HepG2 (cell line): ENCODE results near the gene CCDC121. TPM values are rescaled to one million over a fixed set of nuclear protein-coding genes. Genes with fewer than 3 reads are reported as not detected.

ENCODE experiments used
- AGO2 ChIP-seq: fragments of 200-400 bp; formaldehyde crosslinking; optimal IDR thresholded peaks from 2 replicates; pipeline ENCODE3; 2017; ENCODE audit warnings: mild to moderate bottlenecking, low read depth, low read length, moderate library complexity
- CBFB ChIP-seq: sonication (generic); formaldehyde crosslinking; IDR thresholded peaks from 2 replicates; pipeline ENCODE4 v1.4.0; 2020; ENCODE audit warnings: missing genetic modification reagents
- MXD4 ChIP-seq: IDR thresholded peaks from 2 replicates; pipeline ENCODE4 v1.6.1; 2016; ENCODE audit warnings: mild to moderate bottlenecking, missing biosample characterization, missing genetic modification reagents
- NFE2L1 ChIP-seq: sonication (generic); formaldehyde crosslinking; IDR thresholded peaks from 2 replicates; pipeline ENCODE4 v1.4.0; 2020; ENCODE audit warnings: missing genetic modification reagents, mild to moderate bottlenecking, borderline replicate concordance
- NFRKB ChIP-seq: fragments of 450-650 bp; IDR thresholded peaks from 2 replicates; pipeline ENCODE4 v1.6.1; 2017
- NR2F1 ChIP-seq, 2 experiments: fragments of 450-650 bp in 1 of 2; formaldehyde crosslinking in 1 of 2; IDR thresholded peaks; 2 replicates each; pipeline versions ENCODE4 v1.5.0 to v1.6.1; 2016 to 2020; ENCODE audit warnings: mild to moderate bottlenecking in 1 of 2, missing compliant biosample characterization in 1 of 2, missing genetic modification reagents in 1 of 2, moderate library complexity in 1 of 2
- RBM39 ChIP-seq: fragments of 200-400 bp; formaldehyde crosslinking; IDR thresholded peaks from one replicate; pipeline ENCODE4 v1.6.1; 2018; ENCODE audit warnings: antibody characterized with exemption, mild to moderate bottlenecking, low read depth, low read length; ENCODE audit not compliant: poor library complexity, severe bottlenecking
- RFX1 ChIP-seq: fragments of 450-650 bp; IDR thresholded peaks from 2 replicates; pipeline ENCODE4 v1.6.1; 2017
- SP140L ChIP-seq: sonication (generic); formaldehyde crosslinking; IDR thresholded peaks from 2 replicates; pipeline ENCODE4 v1.4.0; 2020; ENCODE audit warnings: missing genetic modification reagents, borderline replicate concordance
- SRSF1 ChIP-seq: fragments of 200-400 bp; formaldehyde crosslinking; optimal IDR thresholded peaks from 2 replicates; pipeline ENCODE3; 2017; ENCODE audit warnings: mild to moderate bottlenecking, low read depth, low read length, moderate library complexity
- TBX2 ChIP-seq: sonication (generic); formaldehyde crosslinking; IDR thresholded peaks from 2 replicates; pipeline ENCODE4 v1.5.0; 2020; ENCODE audit warnings: missing genetic modification reagents, mild to moderate bottlenecking, borderline replicate concordance
- ZBTB1 ChIP-seq: sonication (generic); formaldehyde crosslinking; IDR thresholded peaks from 2 replicates; pipeline ENCODE4 v1.4.0; 2020; ENCODE audit warnings: missing genetic modification reagents, borderline replicate concordance
- ZC3H13 ChIP-seq: sonication (generic); formaldehyde crosslinking; IDR thresholded peaks from 2 replicates; pipeline ENCODE4 v1.8.1; 2023; ENCODE audit warnings: mild to moderate bottlenecking, missing genetic modification reagents, moderate library complexity
- ZFP36 ChIP-seq: fragments of 150-350 bp; IDR thresholded peaks from 2 replicates; pipeline ENCODE4 v1.6.1; 2018; ENCODE audit warnings: borderline replicate concordance, low read length, low read depth; ENCODE audit not compliant: partially characterized antibody
- ZFP91 ChIP-seq: sonication (generic); formaldehyde crosslinking; IDR thresholded peaks from 2 replicates; pipeline ENCODE4 v1.9.0; 2022; ENCODE audit warnings: missing genetic modification reagents, mild to moderate bottlenecking, borderline replicate concordance
- ZNF3 ChIP-seq: IDR thresholded peaks from 2 replicates; pipeline ENCODE4 v1.7.0; 2017; ENCODE audit warnings: inconsistent platforms
- ZNF33B ChIP-seq: sonication (generic); formaldehyde crosslinking; IDR thresholded peaks from 2 replicates; pipeline ENCODE4 v1.5.1; 2020; ENCODE audit warnings: mild to moderate bottlenecking, missing genetic modification reagents
- ZNF430 ChIP-seq: sonication (generic); formaldehyde crosslinking; IDR thresholded peaks from 2 replicates; pipeline ENCODE4 v1.9.0; 2021; ENCODE audit warnings: mild to moderate bottlenecking, missing genetic modification reagents
- ZNF451 ChIP-seq: sonication (generic); formaldehyde crosslinking; IDR thresholded peaks from 2 replicates; pipeline ENCODE4 v1.5.0; 2020; ENCODE audit warnings: mild to moderate bottlenecking, missing genetic modification reagents
- ZNF558 ChIP-seq: sonication (generic); formaldehyde crosslinking; IDR thresholded peaks from 2 replicates; pipeline ENCODE4 v1.9.0; 2022; ENCODE audit warnings: mild to moderate bottlenecking, missing genetic modification reagents, borderline replicate concordance
- ZNF577 ChIP-seq: sonication (generic); formaldehyde crosslinking; IDR thresholded peaks from 2 replicates; pipeline ENCODE4 v1.4.0; 2020; ENCODE audit warnings: mild to moderate bottlenecking, low read depth, missing genetic modification reagents, borderline replicate concordance
- ZNF660 ChIP-seq: sonication (generic); formaldehyde crosslinking; IDR thresholded peaks from 2 replicates; pipeline ENCODE4 v1.5.1; 2020; ENCODE audit warnings: mild to moderate bottlenecking, low read depth, missing genetic modification reagents, borderline replicate concordance
- ZNF724P ChIP-seq: sonication (generic); formaldehyde crosslinking; IDR thresholded peaks from 2 replicates; pipeline ENCODE4 v1.8.0; 2022; ENCODE audit warnings: missing genetic modification reagents, borderline replicate concordance
- ZNF777 ChIP-seq: sonication (generic); formaldehyde crosslinking; IDR thresholded peaks from 2 replicates; pipeline ENCODE4 v1.4.0; 2020; ENCODE audit warnings: missing genetic modification reagents
- ZNF784 ChIP-seq: sonication (generic); formaldehyde crosslinking; IDR thresholded peaks from 2 replicates; pipeline ENCODE4 v1.5.1; 2020; ENCODE audit warnings: missing genetic modification reagents, mild to moderate bottlenecking, borderline replicate concordance
- ZSCAN12 ChIP-seq: sonication (generic); formaldehyde crosslinking; IDR thresholded peaks from 2 replicates; pipeline ENCODE4 v1.9.0; 2021; ENCODE audit warnings: mild to moderate bottlenecking, missing genetic modification reagents
- ZSCAN25 ChIP-seq: sonication (generic); formaldehyde crosslinking; IDR thresholded peaks from 2 replicates; pipeline ENCODE4 v1.8.0; 2022; ENCODE audit warnings: mild to moderate bottlenecking, missing genetic modification reagents
- polyA plus RNA-seq, 8 experiments: library from polyadenylated mRNA; depleted of rRNA in 3 of 8; stranded (reverse) in 7 of 8; unstranded in 1 of 8; fragments of >200 nt; fragmentation: Illumina TruSeq in 4 of 8; extraction: Trizol in 4 of 8; gene quantifications; 2 replicates each; pipeline versions ENCODE4 v1.2.1 to v1.2.3, GENCODE V29; 2011 to 2016; ENCODE audit warnings: low read depth in 4 of 8, missing spikeins in 1 of 8, mixed read lengths in 1 of 8; ENCODE audit not compliant: insufficient read depth in 1 of 8
- total RNA-seq, 5 experiments: library from RNA; depleted of rRNA; stranded (reverse); fragments of >200 nt; fragmentation: Illumina TruSeq; extraction: Trizol; gene quantifications; 2 replicates each; pipeline ENCODE4 v1.2.3, GENCODE V29; 2016; ENCODE audit warnings: low read depth in 1 of 5
- TF ChIP-seq, protein P1 (sequence below): sonication (generic); formaldehyde crosslinking; IDR thresholded peaks from 2 replicates; pipeline ENCODE4 v1.4.0; 2020; ENCODE audit warnings: missing genetic modification reagents

The CCDC121 gene
- total and polyA plus RNA-seq, 2 of the 13 experiments (the other 11 are each of a cell fraction or from before 2014, with no cell fraction given) = 1.9 to 3.0 TPM

DNA sequence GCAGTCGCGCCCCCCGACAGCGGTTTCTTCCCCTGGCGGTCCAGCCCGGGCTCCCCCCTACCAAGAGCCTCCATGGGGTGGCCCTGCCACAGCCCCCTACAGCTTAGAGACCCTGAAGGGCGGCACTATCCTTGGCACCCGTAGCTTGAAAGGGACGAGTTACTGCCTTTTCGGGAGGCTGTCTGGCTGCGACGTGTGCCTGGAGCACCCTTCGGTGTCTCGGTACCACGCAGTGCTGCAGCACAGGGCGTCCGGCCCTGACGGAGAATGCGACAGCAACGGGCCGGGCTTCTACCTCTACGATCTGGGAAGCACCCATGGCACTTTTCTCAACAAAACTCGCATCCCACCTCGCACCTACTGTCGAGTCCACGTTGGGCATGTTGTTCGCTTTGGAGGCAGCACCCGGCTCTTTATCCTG is 35.4 kb upstream of the CCDC121 start (continued):
- TF ChIP-seq ZBTB1 (CRISPR knock-in tag) = no peak
- peak; percentile 3; the same call in 1 of the 2 replicates for TF ChIP-seq MXD4 (CRISPR knock-in tag)
- TF ChIP-seq ZNF430 (CRISPR knock-in tag) = no peak
- no peak for TF ChIP-seq NR2F1 (CRISPR knock-in tag; IDR thresholded peaks at IDR 0.05)
- no peak for TF ChIP-seq ZSCAN12
- no peak for TF ChIP-seq ZFP91 (CRISPR knock-in tag)
- no peak for TF ChIP-seq ZFP36
- peak; percentile 7; the same call in 1 of the 2 replicates for TF ChIP-seq TBX2 (CRISPR knock-in tag)
- 0 out of 2 replicates have a peak, but pooled peaks have one; percentile 4 for TF ChIP-seq ZNF451
- TF ChIP-seq ZNF577 = peak; percentile 11; the same call in 1 of the 2 replicates
- TF ChIP-seq RFX1 = no peak
- TF ChIP-seq, protein P1, sequence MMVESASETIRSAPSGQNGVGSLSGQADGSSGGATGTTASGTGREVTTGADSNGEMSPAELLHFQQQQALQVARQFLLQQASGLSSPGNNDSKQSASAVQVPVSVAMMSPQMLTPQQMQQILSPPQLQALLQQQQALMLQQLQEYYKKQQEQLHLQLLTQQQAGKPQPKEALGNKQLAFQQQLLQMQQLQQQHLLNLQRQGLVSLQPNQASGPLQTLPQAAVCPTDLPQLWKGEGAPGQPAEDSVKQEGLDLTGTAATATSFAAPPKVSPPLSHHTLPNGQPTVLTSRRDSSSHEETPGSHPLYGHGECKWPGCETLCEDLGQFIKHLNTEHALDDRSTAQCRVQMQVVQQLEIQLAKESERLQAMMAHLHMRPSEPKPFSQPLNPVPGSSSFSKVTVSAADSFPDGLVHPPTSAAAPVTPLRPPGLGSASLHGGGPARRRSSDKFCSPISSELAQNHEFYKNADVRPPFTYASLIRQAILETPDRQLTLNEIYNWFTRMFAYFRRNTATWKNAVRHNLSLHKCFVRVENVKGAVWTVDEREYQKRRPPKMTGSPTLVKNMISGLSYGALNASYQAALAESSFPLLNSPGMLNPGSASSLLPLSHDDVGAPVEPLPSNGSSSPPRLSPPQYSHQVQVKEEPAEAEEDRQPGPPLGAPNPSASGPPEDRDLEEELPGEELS (CRISPR knock-in tag) = no peak
- no peak for TF ChIP-seq ZNF784 (CRISPR knock-in tag)
- TF ChIP-seq ZNF724P = no peak
- peak; percentile 67; the same call in 1 of the 2 replicates for TF ChIP-seq ZNF777 (CRISPR knock-in tag)
- peak; percentile 60; the same call in 1 of the 2 replicates for TF ChIP-seq NFE2L1 (CRISPR knock-in tag)
- TF ChIP-seq ZSCAN25 (CRISPR knock-in tag) = 0 out of 2 replicates have a peak, but pooled peaks have one; percentile 7
- peak; percentile 23 for TF ChIP-seq RBM39
- peak; percentile 69; the same call in 1 of the 2 replicates for TF ChIP-seq ZNF558 (CRISPR knock-in tag)
- no peak for TF ChIP-seq ZNF3
- peak; percentile 23 for TF ChIP-seq AGO2
- TF ChIP-seq NFRKB = no peak
- TF ChIP-seq CBFB (CRISPR knock-in tag) = no peak
- TF ChIP-seq ZC3H13 = peak; percentile 43; the same call in 1 of the 2 replicates
- TF ChIP-seq ZNF660 = no peak
- TF ChIP-seq SP140L (CRISPR knock-in tag) = no peak
- peak; percentile 80; the same call in 1 of the 2 replicates for TF ChIP-seq ZNF33B (CRISPR knock-in tag)
- TF ChIP-seq SRSF1 = peak; percentile 30
